Stimulated activated CD8-positive, alpha-beta memory T cell treated with anti-CD3 and anti-CD28 coated beads, Interleukin-7, amount 100 ng/mL, for 24 hours (primary cell): ENCODE data around the gene GPT2.

Experiments
- DNase-seq: peaks from one replicate; pipeline ENCODE4 v3.0.0-alpha.2; 2020; ENCODE audit warnings: low read depth

Gene GPT2, protein sequence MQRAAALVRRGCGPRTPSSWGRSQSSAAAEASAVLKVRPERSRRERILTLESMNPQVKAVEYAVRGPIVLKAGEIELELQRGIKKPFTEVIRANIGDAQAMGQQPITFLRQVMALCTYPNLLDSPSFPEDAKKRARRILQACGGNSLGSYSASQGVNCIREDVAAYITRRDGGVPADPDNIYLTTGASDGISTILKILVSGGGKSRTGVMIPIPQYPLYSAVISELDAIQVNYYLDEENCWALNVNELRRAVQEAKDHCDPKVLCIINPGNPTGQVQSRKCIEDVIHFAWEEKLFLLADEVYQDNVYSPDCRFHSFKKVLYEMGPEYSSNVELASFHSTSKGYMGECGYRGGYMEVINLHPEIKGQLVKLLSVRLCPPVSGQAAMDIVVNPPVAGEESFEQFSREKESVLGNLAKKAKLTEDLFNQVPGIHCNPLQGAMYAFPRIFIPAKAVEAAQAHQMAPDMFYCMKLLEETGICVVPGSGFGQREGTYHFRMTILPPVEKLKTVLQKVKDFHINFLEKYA

GRCh38 chr16:46883690-46884512 is at the start of gene GPT2:
Gene GPT2 (plus strand): TSS chr16:46884362. CDS start chr16:46884716, 354 bp downstream.
- peak; percentile 48 for DNase-seq

- DNase-seq: no peak
Measured at GRCh38 chr16:46836534-46837530, 47.3 kb upstream of the GPT2 start.

DNA sequence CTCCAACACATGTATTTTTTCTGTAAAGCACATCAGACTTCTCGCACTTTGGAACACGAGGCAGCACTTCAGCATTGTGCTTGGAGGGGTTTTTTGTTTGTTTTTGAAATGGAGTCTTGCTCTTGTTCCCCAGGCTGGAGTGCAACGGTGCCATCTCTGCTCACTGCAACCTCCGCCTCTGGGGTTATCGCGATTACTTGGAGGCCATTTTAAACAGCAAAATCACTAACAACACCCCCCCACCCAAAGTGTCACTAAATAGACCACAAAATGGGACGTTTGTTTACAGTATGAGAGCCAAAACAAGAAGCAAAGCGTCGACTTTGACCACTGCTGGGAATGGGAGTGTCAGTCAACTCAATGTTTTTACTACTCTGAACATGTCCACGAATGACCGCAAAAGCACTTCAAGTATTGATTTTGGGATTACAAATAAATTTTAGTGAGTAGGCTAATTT is 44.1 kb upstream of the GPT2 start:
- DNase-seq: no peak

DNA sequence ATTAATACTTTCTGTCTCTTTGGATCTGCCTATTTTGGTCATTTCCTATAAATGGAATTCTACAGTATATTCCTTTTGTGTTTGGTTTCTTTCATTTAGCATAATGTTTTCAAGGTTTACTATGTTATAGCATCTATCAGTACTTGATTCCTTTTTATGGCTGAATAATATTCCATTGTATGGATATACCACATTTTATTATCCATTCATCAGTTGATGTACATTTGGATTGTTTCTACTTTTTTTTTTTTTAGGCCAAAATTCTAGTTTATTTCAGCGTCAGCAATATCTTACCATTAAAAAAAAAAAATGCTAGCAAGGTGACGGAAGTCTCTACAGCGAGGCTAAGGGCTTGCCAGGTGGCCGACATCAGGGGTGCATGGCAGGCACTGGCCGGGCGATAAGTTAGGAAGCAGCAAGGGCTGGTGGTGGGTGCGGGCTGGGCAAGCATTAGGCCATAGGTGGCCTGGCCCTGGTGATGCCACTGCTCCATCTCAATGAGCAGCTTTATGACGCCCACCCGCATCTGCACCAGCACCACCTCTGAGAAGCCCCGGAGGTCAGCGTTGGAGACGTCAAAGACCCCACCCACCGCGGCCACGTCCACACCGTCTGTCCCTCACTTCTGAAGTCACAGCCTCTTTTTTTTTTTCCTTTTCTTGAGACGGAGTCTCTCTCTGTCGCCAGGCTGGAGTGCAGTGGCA is 41.8 kb upstream of the GPT2 start:
- no peak for DNase-seq

GRCh38 chr16:46843898-46844642 is 40.1 kb upstream of the GPT2 start:
- no peak for DNase-seq

DNA sequence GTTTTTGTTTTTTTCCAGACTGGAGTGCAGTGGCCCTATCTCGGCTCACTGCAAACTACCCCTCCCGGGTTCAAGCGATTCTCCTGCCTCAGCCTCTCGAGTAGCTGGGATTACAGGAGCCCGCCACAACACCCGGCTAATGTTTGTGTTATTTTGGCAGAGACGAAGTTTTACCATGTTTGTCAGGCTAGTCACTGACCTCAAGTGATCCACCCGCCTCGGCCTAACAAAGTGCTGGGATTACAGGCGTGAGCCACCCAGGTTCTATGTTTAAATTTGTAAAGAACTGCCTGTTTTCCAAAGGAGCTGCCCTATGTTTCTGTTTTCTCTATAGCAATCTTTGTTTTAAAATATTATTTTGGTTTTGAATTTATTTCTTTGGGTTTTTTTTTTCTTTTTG is 39.4 kb upstream of the GPT2 start:
- DNase-seq: no peak

DNA sequence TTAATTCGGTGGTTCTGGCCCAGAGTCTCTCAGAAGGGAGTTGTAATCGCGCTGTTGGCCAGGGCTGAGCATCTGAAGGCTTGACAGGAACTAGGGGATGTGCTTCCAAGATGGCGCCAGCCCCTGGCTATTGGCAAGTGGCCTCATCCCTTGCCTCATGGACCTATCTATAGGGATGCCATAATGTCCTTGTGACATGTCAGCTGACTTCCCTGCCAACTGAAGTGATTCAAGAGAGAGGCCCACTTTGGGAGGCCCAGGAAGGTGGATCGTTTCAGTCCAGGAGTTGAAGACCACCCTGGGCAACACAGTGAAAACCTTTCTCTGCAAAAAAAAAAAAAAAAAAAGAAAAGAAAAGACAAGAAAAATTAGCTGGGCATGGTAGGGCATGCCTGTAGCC is 38.2 kb upstream of the GPT2 start:
- no peak for DNase-seq

DNA sequence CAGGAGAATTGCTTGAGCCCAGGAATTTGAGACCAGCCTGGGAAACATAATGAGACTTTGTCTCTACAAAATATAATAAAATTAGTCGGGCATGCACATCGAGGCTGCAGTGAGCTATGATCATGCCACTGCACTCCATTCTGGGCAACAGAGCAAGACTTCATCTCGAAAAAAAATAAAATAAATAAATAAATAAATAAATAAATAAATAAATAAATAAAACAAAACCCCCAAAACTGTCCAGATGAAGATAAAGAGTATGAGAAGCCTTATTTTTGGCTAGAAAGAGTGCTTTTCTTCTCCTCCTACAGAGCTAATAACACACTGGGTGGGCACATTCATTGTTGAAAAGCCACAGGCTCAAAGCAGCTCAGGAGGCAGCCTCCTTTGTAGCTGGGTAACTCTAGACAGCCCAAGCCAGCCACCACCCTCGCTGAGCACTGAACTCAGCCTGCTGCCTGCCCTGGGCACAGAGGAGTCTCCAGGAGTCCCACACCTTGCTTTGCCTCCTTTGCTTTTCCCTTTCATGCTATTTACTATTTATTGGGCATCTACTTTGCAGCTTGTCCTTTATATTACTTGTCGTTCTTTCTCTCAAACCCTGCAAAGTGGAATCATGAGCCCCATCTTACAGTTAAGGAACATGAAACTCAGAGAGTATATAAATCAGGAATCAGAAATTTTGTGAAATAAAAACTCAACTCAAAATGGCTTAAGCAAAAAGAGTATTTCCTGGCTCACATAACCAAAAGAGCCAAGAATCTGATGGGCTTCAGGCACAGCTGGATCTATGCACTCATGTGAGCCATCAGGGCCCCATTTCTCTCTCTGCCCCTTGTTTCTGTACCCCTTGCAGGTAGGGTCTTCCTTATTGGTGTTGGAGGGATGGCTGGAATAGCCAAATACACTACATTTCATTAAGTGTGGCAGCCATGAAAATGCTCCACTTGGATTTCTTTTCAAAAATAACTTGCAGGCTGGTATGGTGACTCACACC is 35.1 kb upstream of the GPT2 start:
- no peak for DNase-seq

DNA sequence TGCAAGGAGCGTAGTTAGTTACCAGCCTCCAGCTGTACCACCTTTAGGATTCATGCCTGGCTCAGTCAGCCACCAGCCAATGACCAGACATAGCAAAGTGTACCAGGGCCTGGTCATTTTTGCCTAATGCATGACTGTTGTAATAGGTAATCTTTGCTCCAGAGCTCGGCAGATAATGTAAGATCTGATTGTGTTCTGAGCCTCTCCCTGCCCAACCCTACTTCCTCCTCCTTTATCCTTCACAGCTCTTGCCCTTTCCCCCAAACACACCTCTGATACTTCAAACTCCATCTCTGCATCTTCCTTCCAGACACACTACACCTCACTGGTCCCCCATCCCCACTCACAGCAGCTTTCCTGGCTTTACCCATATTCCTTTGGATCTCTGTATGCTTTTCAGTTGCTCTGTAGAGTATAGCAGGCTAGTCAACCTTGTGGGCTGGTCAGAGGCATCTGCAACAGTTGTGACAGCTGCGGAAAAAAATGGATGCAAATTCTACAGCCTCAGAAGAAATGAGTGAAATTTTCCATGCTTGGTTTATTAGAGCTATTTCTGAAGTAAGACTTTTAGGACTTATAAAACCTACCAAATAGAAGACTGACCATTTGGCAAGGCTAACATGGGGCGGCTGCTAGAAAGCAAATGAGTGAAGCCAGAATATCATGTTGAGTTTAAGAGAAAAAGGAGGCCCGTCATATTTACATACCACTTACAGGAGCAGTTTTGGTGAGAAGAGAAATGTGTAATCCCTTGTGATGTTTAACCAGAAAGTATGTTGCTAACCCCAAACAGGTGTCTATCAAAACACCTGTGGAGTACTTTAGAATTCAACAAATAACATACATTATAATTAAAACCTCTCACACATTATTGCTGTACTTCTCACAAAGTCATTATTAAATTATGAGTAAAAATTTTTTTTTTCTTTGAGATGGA is 33.3 kb upstream of the GPT2 start:
- no peak for DNase-seq

DNA sequence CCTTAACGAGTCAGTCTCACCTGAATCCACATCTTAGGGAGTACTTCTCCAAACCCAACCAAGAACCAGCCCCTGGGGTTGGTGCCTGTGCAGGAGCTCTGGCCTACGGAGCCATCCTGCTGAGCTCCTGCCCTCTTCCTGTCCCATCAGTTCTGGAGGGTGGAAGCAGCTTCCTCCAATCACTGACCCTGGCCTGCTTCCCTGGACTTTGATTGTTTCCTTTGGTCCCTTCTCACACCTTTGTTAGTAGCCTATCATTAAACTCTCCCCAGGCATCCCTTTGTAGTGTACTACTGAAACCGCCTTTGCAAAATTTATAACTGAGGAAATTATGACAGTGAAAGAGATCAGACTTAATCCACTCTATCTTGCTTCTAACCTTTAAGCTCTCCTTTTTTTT is 32.0 kb upstream of the GPT2 start:
- DNase-seq: no peak

GRCh38 chr16:46853713-46854443 is 30.3 kb upstream of the GPT2 start:
- DNase-seq: peak; percentile 42

DNA sequence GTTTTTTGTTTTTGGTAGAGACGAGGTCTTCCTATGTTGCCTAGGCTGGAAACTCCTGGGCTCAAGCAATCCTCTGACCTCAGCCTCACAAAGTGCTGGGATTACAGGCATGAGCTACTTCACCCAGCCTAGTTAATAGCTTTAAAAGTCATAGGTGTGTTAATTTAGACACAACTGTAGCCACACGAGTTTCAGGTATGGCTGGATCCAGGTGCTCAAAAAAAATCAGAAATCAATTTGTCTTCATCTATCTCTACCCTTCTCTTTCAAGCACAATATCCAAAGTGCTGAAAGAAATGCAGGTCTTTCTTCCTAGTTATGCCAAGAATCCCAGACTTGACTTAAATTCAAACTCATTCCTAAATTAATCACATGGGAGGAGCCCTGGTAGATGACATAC is 29.3 kb upstream of the GPT2 start:
- no peak for DNase-seq

- no peak for DNase-seq
Measured at GRCh38 chr16:46855389-46855788, 28.8 kb upstream of the GPT2 start.

- no peak for DNase-seq
Measured at GRCh38 chr16:46857368-46857945, 26.7 kb upstream of the GPT2 start.

GRCh38 chr16:46858151-46858550 is 26.0 kb upstream of the GPT2 start:
- no peak for DNase-seq

DNA sequence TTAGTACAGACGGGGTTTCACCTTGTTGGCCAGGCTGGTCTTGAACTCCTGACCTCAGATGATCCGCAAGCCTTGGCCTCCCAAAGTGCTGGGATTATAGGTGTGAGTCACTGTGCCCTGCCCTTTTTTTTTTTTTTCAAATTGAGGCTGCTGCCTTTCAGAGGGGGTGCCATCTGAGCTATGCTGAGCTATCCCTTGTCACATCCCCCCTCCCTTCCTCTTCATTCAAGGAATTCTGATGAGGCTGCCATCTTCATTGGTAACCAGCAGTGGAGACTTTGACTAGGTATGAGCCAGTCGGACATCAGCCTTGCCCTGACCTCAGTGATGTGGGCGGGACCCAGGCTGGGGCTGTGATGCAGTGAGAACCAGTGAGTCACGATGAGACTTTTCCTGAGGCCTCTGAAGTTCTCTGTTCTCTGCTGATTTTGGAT is 24.4 kb upstream of the GPT2 start:
- DNase-seq: no peak
